22Rv1 (cell line): ENCODE data around the gene COMMD1.

Experiments
- H3K27ac ChIP-seq: fragments of 450-650 bp; 2 replicates; pipeline ENCODE4 v1.5.1; 2017
- CTCF ChIP-seq: fragments of 450-650 bp; IDR thresholded peaks from 2 replicates; pipeline ENCODE4 v1.5.1; 2017; ENCODE audit warnings: mild to moderate bottlenecking
- ZFX ChIP-seq: fragments of 450-650 bp; IDR thresholded peaks from 2 replicates; pipeline ENCODE4 v1.6.1; 2017; ENCODE audit warnings: antibody characterized with exemption, borderline replicate concordance

COMMD1 gene

DNA sequence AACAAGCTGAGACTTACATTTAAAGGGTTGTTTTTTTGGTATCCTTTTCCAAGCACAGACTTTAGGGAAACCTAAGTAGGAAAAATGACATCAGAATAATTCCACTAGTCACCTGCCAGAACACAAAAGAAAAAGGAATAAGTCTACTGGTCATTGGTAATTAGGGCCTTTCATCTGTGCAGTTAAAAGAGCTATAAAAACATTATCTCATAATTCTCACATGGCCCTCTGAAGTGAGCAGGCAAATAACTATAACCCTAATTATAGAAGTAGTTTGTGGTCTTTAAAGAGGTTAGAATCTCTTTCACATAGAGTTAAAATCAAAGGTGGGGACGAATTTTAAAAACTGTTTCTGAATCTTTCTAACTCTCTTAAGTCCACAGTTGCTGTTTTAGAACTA, 179.3 kb downstream of the COMMD1 start:
- no peak overlapping the region for H3K27ac ChIP-seq
- TF ChIP-seq CTCF (no peak), ZFX (no peak)

GRCh38 chr2:62089658-62090057, 184.2 kb downstream of the COMMD1 start:
- H3K27ac ChIP-seq, result no peak overlapping the region
- TF ChIP-seq ZFX (no peak), CTCF (no peak)

DNA sequence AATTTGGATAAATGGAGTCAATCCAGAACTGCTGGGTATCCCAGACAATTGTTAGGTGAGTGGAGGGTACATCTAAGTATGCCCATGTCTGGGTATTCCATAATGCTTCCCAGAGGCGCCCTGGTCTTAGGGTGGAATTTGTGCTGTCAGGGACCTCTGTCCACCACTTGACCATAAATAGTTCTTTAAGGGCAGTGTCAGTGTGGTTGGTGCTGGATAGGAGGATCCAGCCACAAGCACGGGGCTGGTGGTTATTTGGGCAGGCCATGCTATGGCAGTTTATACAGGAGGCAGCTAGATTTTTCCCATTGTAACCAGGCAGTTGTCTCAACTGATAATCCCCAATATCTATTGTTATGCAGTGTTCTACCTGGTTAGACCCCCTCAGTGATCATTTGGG, 186.0 kb downstream of the COMMD1 start:
- TF ChIP-seq ZFX, result no peak
- TF ChIP-seq CTCF, result no peak
- H3K27ac ChIP-seq, result no peak overlapping the region

DNA sequence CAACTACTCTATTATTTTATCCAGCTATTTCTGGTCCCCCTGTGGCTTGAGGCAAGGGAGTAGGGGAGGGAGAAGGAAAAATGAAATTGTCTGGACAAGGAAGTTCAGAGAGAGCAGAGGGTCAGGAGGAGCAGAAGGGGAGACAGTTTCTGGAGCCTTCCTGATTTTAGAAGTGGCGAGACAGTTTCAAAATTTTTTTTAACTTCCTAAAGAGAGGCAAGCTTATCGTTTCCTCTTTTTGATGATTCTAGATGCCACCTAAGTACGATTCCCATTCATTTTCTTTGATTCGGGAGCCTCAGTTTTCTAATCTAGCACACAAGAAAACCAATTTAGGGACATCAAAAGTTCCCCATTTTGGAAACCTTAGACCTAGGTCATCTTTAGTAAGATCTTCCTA, 193.6 kb downstream of the COMMD1 start:
- H3K27ac ChIP-seq, result no peak overlapping the region
- TF ChIP-seq ZFX (no peak), CTCF (no peak)

- no peak overlapping the region for H3K27ac ChIP-seq
- no peak for TF ChIP-seq ZFX
- TF ChIP-seq CTCF, result no peak
These were observed 194.2 kb downstream of the COMMD1 start for GRCh38 chr2:62099523-62100175.

GRCh38 chr2:62101886-62102285, 196.4 kb downstream of the COMMD1 start:
- H3K27ac ChIP-seq, result no peak overlapping the region
- TF ChIP-seq CTCF (no peak), ZFX (no peak)

- no peak for TF ChIP-seq ZFX
- TF ChIP-seq CTCF, result no peak
- no peak overlapping the region for H3K27ac ChIP-seq
These were observed 197.0 kb downstream of the COMMD1 start for GRCh38 chr2:62102402-62102920.
